ENCODE measurements around the gene ABCC5.
"Not testable (repeated sequence)": the region's sequence is repeated elsewhere in the genome, so short reads cannot be mapped to it uniquely, and the experiment has no call there.

Gene ABCC5

DNA sequence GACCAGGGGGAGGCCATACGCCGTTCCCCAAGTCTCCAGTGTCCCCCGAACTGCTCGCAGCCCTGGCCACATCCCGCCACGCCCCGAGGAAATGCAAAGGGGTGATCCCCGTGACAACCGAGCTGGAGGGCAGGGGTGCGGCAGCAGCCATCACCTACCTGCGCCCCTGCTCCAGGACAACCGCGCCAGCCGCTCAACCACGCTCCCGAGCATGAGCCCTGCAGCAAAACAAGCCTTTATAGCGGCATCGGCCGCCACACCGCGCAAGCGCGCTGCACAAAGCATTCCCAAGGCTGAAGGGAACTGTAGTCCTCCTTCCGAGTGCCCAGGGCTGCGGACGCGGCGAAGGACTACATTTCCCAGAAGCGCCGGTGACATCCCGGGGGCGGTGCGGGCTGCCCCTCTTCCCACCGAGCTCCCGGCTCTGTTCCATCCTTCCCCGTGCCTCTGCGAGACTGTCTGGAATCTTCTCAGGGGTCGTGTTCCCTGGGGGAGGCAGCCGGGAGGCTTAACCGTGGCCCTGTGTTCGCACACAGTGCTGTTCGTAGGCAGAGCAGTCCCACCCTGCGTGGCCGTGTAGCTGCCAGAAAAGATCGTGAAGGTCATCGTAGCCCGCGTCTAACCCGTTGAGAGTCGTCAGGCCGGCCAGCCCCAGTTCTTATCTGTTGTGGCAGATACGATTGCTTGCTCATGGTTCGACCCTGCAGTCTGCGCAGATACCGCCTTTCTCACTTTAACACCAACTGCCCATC lies at the start of gene ABCC5:
ABCC5 (minus strand) TSS at position 213 of the 752 bp plus-strand sequence. CDS start 3,492 bp downstream, outside the sequence.
- peak; percentile 69 to 77 for DNase-seq (ENCODE audit: low read depth in 2 of 2)

DNA sequence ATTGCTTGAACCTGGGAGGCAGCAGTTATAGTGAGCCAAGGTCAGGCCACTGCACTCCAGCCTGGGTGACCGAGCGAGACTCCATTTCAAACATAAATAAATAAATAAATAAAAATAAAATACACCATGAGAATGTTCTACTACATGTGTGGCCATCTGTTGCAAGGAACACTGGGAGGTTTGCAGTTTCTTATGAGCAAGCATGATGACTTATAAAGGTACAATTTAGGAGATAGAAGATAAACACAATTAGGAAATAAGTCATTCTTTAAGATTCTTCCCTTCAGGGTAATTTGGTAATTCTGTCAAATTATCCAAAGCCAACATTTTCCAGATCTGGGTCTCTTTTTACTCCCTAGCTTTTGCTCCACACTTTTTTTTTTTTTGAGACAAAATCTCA lies 48.5 kb upstream of the ABCC5 start:
- DNase-seq (ENCODE audit: low read depth in 2 of 2): no peak

DNA sequence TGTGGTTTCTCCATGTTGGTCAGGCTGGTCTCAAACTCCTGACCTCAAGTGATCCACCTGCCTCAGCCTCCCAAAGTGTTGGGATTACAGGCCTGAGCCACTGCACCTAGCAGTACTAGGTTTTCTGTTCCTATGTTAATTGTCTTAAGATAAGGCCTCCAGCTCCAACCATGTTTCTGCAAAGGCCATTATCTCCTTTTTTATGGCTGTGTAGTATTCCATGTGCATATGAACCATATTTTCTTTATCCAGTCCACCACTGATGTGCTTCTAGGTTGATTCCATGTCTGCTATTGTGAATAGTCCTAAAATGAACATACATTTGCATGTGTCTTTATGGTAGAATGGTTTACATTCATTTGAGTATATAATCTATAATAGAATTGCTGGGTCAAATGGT lies 45.0 kb upstream of the ABCC5 start:
- no peak for DNase-seq (ENCODE audit: low read depth in 2 of 2)

DNA sequence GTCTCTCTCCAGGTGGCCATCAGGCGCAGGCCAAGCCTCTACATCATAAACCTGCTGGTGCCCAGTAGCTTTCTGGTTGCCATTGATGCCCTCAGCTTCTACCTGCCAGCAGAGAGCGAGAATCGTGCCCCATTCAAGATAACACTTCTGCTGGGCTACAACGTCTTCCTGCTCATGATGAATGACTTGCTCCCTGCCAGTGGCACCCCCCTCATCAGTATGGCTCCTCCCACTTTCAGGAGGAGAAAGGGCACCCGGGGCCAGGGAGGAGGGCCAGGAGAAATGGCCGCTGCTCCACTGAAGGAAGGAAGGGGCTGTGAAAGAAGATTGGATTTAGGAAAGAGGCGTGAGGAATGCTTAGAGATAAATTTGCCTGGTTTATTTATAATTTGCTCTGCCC lies 41.7 kb upstream of the ABCC5 start:
- DNase-seq (ENCODE audit: low read depth in 2 of 2): no peak

DNA sequence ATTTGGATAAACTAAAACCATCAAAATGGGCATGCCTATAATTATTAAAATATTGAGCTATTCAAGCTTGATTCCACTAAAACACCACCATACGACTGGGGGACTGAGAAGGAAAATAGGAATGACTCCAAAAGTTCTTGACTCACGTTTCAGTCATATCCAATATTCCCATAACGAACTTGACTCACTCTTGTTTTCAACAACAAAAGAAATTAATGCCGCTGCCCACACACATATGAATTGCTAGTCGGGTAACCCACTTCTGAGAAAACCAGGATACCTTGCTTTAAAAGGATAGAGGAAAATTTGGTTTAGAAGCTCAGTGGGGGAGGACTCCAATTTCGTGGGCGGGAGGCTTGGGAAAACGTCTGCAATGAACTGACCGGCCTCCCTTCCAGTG lies 40.3 kb upstream of the ABCC5 start:
- no peak for DNase-seq (ENCODE audit: low read depth in 2 of 2)

DNA sequence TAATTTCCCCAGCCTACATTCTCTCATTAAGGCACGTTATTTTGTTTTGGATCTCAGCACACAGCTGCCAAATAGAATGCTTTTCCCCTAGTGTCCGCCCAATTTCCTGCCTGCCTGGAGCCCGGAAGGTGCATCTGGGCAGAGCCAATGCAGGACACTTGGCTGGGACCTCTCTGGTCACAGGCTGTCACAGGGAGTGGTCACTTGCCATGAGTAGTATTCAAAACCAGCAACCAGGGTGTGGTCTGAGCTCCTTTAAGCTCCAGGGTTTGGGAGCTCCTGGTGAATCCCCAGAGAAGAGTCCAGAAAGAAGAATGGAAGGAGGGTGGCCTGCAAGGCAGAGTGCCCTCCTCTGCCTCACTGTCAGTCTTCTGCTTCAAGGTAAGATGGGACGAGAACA lies 35.1 kb upstream of the ABCC5 start, which contains the start of gene HTR3C:
HTR3C (plus strand) TSS at position 281 of the 400 bp plus-strand sequence; CDS start at position 315, 34 bp downstream.
- no peak for DNase-seq (ENCODE audit: low read depth in 2 of 2)

DNA sequence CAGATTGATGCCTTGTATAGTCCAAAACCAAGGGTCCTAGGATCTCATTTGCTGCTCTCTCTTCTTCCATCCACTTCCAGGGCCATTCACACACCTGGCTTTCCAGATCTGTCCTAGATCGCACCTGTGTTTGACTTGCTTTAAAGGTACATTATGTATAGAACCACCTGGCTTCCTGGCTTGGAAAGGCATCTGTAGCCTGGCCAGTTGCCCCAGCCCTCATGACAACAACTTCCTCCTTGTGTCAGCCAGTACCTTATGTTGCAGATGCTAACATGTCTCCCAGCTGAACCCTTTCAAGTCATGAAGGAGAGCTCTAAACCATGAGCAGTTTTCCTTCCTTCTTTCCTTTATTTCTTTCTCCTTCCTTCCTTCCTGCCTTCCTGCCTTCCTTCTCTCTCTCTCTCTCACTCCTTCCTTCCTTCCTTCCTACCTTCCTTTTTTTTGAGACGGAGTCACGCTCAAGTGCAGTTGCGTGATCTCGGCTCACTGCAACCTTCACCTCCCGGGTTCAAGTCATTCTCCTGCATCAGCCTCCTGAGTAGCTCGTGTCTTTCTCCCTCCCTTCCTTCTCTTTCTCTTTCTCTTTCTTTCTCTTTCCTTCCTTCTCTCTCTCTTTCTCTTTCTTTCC lies 32.6 kb upstream of the ABCC5 start:
- DNase-seq (ENCODE audit: low read depth in 2 of 2): no peak

DNA sequence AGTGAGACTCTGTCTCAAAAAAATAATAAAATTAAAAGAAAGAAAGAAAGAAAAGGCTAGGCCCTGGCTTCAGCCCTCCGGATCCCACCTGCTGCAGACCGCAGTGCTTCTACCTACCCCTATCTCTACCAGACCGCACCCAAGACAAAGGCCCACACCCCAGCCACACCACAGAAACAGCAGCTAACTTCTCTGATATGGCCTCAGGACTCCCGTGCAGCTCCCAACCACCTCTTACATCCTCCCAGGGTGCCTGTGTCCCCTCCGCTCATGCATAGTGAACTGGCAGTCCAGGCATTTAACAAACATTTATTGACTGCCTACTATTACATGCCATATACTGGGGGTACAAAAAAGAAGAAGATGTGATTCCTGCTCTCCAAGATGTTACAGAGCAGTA lies 28.3 kb upstream of the ABCC5 start:
- DNase-seq (ENCODE audit: low read depth in 2 of 2): no peak

DNA sequence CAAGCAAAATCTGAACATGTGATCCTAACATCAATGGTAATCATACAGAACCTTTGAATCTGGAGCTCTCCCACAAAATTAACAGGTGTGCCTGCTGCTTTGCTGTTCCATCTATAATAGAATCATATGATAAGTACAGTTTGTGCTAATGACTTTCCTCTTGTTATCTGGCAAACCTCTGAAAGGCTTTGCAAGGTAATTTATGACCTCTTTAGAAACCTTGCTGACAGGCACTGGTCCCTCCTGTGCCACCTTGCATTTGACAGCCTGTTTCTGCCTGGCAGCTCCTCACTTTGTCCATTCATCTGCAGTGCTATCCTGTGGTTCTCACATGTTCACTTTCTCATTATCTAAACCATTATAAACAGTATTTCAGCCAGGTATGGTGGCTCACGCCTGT lies 24.9 kb upstream of the ABCC5 start:
- no peak for DNase-seq (ENCODE audit: low read depth in 2 of 2)

DNA sequence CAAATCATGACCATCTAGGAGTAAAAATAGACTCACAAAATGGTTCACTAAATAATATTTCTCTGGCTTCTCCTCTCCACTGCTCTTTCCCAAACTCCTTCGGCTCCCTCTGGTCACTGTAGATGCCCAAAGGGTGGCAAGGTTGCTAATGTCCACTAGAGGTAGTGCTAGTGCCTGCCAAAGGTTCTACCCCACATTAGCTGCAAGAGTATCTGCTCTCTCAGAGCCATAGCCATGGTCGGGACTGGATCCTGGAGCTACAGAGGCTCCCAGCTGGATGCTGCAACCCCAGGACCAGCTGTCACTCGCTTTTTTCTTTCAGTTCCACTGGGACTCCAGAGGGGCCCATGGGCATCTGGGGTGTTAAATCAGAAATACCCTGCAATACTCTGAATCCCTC lies 22.3 kb upstream of the ABCC5 start:
- DNase-seq (ENCODE audit: low read depth in 2 of 2): no peak

DNA sequence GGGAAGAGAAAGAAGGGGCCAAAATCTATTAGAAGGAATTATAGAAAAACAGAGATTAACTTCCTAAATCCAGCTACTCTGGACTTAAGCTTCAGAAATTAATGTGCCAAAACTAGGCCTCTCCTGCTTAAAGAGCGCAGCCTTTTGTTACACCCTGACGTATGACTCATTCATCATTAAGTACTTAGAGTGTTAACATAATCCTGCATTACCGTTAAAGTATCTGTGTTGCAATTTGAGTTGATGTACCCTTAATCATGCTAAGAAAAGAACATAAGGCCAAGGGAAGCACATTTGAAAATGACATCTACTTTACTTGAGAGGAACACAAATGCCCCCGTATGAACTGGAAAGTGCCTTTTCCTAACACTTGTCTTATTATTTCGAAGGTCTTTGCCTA lies 21.7 kb upstream of the ABCC5 start:
- no peak for DNase-seq (ENCODE audit: low read depth in 2 of 2)

DNA sequence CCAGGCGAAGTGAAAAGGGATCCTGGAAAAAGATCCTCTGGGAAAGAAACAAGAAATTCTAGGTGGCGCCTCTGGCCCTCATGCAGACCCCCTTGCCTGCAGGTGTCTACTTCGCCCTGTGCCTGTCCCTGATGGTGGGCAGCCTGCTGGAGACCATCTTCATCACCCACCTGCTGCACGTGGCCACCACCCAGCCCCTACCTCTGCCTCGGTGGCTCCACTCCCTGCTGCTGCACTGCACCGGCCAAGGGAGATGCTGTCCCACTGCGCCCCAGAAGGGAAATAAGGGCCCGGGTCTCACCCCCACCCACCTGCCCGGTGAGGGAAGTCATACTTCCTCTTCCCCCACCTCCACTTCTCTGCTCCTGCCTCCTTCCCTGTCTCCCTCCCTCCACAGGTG lies 20.6 kb upstream of the ABCC5 start:
- not testable (repeated sequence) for DNase-seq (ENCODE audit: low read depth in 2 of 2)

DNA sequence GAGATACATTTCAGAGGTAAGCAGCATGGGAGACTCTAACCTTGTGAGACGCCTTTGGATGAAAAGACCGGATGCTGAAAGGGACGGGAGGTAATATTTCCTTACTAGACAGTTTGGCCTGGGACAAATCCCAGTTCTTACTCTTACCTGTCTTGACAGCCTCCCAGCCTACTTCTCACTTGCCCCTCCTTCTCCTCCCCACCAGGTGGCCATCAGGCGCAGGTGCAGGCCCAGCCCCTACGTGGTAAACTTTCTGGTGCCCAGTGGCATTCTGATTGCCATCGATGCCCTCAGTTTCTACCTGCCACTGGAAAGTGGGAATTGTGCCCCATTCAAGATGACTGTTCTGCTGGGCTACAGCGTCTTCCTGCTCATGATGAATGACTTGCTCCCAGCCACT lies 20.1 kb upstream of the ABCC5 start:
- no peak for DNase-seq (ENCODE audit: low read depth in 2 of 2)

DNA sequence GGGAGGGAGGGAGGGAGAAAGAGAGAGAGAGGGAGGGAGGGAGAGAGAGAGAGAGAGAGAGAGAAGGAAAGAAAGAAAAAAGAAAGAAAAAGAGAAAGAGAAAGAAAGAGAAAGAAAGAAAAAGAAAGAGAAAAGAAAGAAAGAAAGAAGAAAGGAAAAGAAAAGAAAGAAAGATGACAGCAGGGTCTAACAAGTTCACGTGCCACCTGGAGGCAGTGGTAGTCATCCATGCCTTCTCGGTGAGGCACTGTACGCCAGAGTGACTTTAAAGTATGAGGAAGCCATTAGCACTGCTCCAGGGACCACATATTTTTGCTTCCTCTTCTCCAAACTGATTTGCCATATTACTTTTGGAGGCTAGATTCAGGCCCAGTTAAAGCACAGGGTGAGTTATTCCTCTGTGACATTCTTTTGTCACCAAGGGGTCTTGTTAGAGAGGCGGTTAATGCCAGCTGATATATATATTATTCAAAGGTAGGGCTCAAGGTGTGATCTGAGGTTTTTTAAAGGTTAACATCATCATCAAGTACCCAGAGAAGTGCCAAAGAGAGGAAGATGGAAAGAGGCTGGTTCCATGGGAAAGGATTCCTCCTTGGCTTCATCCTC lies 13.6 kb upstream of the ABCC5 start, which contains the start of gene HTR3D:
HTR3D (plus strand) TSS at position 556 of the 606 bp plus-strand sequence; CDS start at position 556, 0 bp downstream.
- DNase-seq (ENCODE audit: low read depth in 2 of 2): no peak

DNA sequence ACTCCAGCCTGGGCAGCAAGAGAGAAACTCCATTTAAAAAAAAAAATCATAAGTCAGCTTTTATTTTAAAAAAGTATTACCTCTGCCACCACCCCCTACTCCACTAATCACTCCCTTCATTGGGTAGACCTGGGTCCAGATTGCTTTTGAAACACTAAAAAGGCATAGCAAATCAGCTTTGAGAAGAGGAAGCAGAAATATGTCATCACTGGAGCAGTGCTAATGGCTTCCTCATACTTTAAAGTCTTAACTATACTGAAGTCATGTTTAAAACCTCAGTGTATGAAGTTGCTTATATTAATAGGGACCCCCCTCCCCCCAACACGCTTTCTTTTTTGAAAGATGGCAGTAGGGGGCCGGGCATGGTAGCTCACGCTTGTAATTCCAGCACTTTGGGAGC lies 12.9 kb upstream of the ABCC5 start:
- no peak for DNase-seq (ENCODE audit: low read depth in 2 of 2)

DNA sequence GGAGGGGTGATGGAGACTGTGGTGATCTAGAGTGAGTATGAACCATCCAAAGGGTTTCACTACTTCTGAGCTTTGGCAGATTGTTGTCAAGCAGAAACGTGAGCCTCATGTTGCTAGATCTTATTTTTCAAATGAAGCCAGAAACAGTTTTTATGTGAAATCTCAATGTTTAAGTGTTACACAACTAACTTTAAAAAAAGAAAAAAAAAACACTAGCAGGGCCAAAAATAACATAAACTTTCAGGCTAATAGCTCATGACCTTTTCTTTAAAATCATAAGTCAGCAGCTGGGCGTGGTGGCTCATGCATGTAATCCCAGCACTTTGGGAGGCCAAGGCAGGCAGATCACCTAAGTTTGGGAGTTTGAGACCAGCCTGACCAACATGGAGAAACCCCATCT lies 11.8 kb upstream of the ABCC5 start:
- DNase-seq (ENCODE audit: low read depth in 2 of 2): no peak

DNA sequence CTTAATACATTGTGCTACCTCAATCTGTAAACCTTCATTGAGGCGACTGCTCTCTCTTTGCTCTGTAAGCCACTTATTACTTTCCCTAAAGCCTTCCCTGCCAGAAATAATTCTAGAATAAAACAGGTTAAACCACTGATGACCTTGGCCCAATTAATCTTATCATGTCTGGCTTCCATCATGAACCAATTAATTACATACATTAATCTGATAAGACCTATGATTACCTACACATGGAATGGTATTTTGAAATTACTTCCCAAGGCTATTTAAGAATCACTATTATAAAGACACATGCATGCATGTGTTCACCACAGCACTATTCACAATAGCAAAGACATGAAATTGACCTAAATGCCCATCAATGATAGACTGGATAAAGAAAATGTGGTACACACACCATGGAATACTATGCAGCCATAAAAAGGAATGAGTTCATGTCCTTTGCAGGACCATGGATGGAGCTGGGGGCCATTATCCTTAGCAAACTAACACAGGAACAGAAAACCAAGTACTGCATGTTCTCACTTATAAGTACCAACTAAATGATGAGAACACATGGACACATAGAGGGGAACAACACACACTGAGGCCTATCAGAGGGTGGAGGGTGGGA lies 10.7 kb upstream of the ABCC5 start:
- DNase-seq (ENCODE audit: low read depth in 2 of 2): not testable (repeated sequence)

DNA sequence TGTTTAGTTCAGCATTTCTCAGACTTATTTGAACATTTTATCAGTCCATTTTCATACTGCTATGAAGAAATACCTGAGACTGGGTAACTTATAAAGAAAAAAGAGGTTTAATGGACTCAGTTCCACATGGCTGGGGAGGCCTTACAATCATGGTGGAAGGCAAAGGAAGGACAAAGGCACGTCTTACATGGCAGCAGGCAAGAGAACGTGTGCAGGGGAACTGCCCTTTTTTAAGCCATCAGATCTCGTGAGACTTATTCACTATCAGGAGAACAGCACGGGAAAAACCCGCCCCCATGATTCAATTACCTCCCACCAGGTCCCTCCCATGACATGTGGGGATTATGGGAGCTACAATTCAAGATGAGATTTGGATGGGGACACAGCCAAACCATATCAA lies 7.6 kb upstream of the ABCC5 start:
- not testable (repeated sequence) for DNase-seq (ENCODE audit: low read depth in 2 of 2)

DNA sequence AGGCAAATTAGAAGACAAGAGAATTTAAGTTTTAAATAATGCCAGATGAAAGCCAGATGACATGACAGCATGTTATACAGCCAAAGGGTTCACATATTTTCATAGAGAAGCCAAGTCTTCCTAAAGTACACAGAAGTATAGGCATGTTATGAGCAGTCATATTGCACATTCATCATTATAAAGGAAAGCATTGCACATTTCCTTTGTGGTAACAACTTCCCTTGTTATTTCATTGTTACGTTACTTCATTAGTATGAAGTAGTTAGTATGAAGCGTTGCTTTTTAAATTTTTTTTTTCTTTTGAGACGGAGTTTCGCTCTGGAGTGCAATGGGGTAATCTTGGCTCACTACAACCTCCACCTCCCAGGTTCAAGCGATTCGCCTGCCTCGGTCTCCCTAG lies 4.6 kb upstream of the ABCC5 start:
- DNase-seq (ENCODE audit: low read depth in 2 of 2): no peak

DNA sequence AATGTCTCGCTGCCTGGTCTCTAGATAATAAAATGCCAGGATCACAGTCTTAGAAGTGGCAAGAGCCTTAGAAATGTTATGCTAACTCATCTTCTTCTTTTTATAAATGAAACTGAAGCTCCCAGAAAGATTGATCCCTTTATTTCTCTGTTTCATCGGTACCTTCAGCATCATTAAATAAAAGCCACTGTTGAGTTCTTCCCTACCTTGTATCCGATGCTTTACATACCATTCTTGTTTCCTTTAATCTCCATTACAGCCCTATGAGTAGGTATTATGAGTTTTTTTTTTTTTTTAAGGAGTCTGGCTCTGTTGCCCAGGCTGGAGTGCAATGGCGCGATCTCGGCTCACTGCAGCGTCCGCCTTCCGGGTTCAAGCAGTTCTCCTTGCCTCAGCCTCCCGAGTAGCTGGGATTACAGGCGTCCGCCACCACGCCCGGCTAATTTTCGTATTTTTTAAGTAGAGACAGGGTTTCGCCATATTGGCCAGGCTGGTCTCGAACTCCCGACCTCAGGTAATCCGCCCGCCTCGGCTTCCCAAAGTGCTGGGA lies 815 bp upstream of the ABCC5 start:
- no peak for DNase-seq (ENCODE audit: low read depth in 2 of 2)

DNA sequence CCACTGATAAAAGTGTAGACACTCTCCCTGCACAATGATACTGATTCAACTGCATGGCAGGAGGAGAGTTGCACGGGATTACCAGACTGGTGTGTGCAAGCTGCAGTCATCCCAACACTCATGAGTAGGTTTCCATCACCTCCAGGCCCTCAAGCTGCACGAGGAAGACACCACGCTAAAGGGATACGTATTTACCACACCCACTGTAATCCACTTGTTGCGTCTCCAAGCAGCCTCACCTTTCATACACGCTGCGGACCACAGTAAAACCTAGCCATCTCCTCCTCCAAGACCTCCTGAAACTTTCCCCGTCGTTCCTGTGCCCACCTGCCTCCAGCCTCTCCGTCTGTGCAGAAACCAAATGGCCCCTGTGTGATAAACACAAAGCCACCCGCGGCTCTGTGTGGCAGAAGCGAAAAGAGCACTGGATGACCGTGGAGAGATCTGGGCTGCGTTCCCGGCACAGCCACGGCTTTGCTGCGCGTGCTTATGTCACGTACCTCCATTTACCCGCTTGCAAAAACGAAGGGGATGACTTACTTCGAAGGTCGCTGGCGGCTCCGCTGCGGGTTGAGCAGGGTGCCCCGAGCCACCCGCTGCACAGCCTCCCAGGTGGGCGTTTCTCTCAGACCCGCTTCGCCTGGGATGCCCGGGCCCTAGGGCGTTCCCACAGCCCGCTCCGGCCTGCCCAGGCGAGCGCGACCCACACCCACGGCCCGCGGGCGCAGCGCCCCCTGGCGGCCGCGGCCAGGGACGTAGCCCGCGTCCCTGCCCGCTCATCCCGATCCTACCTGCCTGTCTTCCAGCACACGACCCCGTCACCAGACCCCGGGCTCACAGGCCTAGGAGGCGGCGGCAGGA lies 643 bp downstream of the ABCC5 start:
- DNase-seq (ENCODE audit: low read depth in 2 of 2): peak; percentile 40 to 42
